Measurements from ENCODE around the gene GSTA1. TPM values are rescaled to one million over a fixed set of nuclear protein-coding genes. Genes with fewer than 3 reads are reported as not detected.
A peak's percentile ranks its signal among the peaks of the same experiment; 100 is the strongest.
"Not testable (repeated sequence)": the region's sequence is repeated elsewhere in the genome, so short reads cannot be mapped to it uniquely, and the experiment has no call there.

Gene GSTA1
- total RNA-seq, 1 donor = not detected

DNA sequence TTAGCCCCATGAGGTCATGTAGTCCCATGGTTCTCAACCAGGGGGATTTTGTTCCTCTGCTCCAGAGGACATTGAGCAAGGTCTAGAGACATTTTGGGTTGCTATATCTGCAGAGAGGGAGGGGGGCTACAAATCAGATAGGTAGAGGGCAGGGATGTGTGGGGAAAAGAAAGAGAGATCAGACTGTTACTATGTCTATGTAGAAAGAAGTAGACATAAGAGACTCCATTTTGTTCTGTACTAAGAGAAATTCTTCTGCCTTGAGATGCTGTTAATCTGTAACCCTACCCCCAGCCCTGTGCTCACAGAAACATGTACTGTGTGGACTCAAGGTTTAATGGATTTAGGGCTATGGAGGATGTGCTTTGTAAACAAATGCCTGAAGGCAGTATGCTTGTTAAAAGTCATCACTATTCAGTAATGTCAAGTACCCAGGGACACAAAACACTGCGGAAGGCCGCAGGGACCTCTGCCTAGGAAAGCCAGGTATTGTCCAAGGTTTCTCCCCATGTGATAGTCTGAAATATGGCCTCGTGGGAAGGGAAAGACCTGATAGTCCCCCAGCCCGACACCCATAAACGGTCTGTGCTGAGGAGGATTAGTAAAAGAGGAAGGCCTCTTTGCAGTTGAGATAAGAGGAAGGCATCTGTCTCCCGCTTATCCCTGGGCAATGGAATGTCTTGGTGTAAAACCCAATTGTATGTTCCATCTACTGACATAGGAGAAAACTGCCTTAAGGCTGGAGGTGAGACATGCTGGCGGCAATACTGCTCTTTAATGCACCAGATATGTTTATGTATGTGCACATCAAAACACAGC is 41.7 kb downstream of the GSTA1 start:
- DNase-seq (ENCODE audit: low read depth); H3K4me3 ChIP-seq (ENCODE audit: low read depth, low read length): not testable (repeated sequence)

DNA sequence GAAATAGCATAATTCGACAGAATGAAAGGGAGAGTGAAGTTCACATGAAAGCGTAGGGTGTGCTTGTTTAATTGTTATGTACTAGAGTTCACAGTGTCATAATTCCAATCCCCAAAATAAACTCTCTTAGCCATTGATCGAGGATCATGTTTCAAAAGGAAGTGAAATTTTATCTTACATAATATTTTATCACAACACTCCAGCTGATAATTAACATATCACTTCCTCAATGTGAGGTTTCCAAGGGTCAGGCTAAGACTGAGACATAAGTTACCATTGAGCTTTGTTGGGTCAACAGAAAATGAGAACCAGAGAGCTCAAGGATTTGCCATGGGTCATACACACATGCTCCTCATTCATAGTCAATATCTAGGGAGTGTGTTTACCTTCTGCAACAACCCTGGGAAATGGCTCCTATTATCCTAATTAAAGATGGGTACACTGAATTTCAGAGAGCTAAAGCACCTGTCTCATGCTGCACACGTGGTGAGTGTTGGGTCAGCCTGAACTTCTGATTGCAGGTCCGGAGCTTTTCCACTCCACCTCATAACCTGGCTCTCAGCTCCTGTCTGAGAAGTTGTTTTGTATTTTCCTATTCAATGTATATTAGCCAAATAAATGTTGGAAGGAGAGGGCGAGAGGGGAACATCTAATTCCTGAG is 43.4 kb downstream of the GSTA1 start:
- TF ChIP-seq, protein P1, sequence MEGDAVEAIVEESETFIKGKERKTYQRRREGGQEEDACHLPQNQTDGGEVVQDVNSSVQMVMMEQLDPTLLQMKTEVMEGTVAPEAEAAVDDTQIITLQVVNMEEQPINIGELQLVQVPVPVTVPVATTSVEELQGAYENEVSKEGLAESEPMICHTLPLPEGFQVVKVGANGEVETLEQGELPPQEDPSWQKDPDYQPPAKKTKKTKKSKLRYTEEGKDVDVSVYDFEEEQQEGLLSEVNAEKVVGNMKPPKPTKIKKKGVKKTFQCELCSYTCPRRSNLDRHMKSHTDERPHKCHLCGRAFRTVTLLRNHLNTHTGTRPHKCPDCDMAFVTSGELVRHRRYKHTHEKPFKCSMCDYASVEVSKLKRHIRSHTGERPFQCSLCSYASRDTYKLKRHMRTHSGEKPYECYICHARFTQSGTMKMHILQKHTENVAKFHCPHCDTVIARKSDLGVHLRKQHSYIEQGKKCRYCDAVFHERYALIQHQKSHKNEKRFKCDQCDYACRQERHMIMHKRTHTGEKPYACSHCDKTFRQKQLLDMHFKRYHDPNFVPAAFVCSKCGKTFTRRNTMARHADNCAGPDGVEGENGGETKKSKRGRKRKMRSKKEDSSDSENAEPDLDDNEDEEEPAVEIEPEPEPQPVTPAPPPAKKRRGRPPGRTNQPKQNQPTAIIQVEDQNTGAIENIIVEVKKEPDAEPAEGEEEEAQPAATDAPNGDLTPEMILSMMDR (IDR thresholded peaks at IDR 0.05; ENCODE audit: insufficient read depth, low read depth, low read length) = no peak
- H3K4me3 ChIP-seq (ENCODE audit: low read depth, low read length) = no peak overlapping the region
- no peak for DNase-seq (ENCODE audit: low read depth)

DNA sequence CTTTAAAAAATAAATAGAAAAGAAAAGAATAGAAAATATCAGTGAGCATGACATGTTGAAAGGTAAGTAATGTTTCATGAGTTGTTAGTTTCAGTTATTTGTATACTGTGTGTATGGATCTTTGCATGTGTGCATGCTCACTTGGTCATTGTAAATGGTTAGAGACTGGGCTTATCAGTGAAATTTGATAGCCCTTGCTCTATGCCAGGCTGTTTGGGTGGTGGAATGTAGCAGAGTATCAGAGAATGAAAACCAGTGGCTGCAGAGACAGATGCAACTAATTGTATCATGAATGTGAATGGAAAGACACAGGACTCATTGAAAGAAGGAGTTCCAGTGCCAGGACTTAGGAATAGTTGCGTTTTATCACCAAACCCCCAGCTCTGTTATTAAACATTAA is 44.5 kb downstream of the GSTA1 start:
- DNase-seq (ENCODE audit: low read depth) = no peak
- H3K4me3 ChIP-seq (ENCODE audit: low read depth, low read length) = no peak overlapping the region

DNA sequence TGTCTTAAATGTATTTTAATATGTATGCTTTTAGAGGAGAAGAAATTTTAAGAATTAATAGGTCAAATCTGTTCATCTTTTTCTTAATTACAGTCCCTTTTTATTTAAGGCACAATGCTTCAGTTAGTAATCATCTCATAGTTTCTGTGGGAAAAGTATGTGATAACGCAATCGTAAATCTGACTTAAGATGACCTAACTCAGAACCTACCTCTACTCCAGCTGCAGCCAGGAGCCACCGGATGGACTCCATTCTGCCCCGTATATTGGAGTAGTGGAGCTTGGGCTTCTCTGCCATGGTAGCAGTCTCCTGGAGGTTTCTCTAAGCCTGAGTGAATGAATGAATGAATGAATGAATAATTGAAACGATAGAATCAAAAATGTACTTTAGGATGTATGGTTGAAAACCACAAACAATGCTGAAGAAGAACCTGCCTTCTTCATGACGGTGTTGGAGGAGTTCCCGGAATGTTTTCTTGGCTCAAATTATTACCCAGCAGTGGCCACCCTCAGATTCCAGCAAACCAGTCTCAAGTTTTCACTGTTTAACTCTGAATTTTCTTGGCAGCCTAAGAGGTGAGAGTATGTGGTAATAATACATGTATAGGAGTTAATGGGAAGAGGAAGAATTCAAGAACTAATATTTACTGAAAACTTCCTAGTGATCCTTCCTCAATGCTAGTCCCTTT is 45.8 kb downstream of the GSTA1 start:
- not testable (repeated sequence) for H3K4me3 ChIP-seq (ENCODE audit: low read depth, low read length)
- DNase-seq (ENCODE audit: low read depth) = peak; percentile 5

More for the DNA sequence above, 44.5 kb downstream of the GSTA1 start:
- TF ChIP-seq, protein P1 (IDR thresholded peaks at IDR 0.05; ENCODE audit: insufficient read depth, low read depth, low read length) = no peak

DNA sequence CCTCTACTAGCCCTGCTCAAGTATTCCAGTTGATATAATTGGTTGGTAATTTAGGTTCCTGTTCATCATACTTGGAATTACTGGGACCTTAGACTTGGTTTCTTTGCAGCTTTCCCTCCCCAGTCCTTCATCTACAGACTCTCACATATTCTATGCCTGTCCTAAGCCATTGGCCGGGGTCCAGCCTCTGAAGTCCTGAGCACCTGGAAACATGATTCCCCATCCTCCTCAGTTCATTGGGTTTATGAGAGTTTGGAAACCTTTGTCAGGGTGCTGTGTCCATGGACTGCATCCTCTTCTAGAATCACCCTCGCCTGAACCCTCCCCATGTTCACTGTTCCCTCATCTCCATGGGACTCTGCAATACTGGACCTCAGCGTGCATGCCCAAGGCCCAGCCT is 49.2 kb downstream of the GSTA1 start:
- DNase-seq (ENCODE audit: low read depth) = no peak
- TF ChIP-seq, protein P1 (IDR thresholded peaks at IDR 0.05; ENCODE audit: insufficient read depth, low read depth, low read length) = no peak
- no peak overlapping the region for H3K4me3 ChIP-seq (ENCODE audit: low read depth, low read length)

DNA sequence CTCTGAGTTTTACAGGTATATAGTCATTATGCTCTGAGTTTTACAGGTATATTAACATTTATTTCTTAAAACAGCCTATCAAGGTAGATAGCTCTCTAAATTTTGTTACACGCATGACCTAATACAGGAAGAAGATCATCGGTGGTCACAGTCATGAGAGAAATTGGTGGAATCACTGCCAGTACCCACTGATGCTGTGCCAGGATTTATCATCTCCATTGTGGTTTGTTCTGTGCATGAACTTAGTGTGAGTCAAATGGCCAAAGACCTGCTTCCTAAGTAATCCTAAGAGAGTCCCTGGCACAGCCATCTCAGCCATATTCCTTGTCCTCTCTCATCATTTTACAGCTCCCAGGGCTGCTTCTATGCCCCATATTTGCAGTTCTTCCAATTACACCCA is 50.5 kb downstream of the GSTA1 start:
- H3K4me3 ChIP-seq (ENCODE audit: low read depth, low read length); DNase-seq (ENCODE audit: low read depth): not testable (repeated sequence)

DNA sequence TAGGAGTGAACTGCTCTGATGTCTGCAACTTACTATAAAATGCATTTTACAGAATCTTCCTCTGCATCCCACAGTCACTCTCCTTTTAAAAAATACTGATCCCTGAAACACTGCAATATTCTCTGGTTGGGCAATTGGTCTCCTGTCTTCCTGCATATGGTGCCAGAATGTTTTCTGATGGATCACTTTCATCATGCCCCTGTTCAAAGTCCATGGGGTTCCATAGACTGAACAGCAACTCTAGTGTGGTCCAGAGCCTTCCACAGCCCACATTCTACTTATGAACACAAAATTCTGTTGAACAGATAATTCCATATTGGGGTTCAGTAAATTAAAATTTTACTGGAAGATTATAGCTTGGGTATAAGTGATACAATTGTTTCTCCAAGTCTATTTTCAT is 51.3 kb downstream of the GSTA1 start:
- TF ChIP-seq, protein P1 (IDR thresholded peaks at IDR 0.05; ENCODE audit: insufficient read depth, low read depth, low read length) = no peak

DNA sequence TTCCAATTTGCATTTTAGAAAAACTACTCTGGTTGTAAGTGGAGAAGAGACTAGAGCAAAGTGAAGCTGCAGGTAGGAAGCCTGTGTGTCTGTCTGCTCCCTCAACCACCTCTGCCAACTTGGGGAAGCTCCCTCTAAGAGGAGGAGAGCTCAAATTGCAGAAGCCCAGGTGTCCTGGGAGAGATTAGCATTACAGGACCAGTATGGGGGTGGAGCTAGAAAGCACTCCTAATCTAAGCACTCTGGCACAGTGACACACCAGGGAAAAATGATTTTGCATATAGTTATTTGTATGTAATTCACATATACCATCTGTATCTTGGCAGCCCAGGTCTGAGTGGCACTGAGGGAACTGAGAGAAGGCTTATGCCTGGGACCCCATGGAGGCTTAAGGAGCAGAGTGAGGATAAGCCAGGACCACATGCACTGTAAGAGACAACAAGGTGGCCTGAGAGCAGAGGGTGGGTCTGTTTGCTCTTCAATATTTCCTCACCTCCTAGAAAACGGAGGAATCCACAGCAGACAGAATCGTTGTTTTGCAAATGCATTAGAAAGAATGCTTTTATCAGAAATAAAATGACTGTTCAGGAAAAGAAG is 54.0 kb downstream of the GSTA1 start:
- DNase-seq (ENCODE audit: low read depth) = no peak
- H3K4me3 ChIP-seq (ENCODE audit: low read depth, low read length) = no peak overlapping the region
- TF ChIP-seq, protein P1 (IDR thresholded peaks at IDR 0.05; ENCODE audit: insufficient read depth, low read depth, low read length) = no peak

More for the DNA sequence above, 51.3 kb downstream of the GSTA1 start:
- no peak overlapping the region for H3K4me3 ChIP-seq (ENCODE audit: low read depth, low read length)
- DNase-seq (ENCODE audit: low read depth) = no peak

DNA sequence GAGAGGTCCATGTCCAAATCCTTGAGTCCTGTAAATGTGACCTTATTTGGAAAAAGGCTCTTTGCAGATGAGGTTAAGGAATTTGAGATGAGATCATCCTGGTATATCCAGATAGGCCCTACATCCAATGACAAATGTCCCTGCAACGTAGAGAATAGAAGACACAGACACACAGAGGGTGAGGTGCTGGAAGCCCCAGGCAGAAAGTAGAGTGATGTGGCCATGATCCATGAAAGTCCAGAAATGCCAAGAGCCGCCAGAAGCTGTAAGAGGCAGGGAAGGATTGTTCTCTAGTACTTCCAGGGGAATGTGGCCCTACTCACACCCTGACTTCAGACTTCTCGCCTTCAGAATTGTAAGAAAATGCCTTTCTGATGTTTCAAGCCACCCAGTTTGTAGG is 56.3 kb downstream of the GSTA1 start:
- DNase-seq (ENCODE audit: low read depth); H3K4me3 ChIP-seq (ENCODE audit: low read depth, low read length): not testable (repeated sequence)
